NCI-H2081 treated with DMSO at 0.1 percent for 48 hours (cell line): Measurements from ENCODE around the gene ABHD10.
A peak's percentile ranks its signal among the peaks of the same experiment; 100 is the strongest.
"Not testable (repeated sequence)": the region's sequence is repeated elsewhere in the genome, so short reads cannot be mapped to it uniquely, and the experiment has no call there.

Source experiments
- DNase-seq: peaks from one replicate; lab custom pipeline; 2025; lab: John Stamatoyannopoulos, UW

ABHD10 gene

DNA sequence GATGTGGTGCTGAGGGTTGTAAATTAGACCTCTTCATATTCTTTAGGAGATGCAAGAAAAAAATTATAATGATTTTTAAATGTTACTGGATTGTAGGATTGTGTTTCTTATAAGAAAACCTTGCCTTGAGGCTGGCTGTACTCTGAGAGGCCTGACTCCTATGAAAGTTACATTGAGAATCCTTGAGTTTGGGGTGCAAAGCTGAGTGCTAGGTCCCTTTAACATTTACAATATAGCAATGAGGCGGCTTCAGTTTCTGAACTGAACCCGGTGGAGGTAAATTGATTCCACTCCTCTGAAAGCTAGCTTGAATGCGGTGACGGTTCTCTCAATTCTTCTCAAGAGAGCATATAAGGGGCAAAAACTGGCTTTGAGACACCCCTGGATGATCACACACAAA is 55.6 kb downstream of the ABHD10 start, which contains the start of gene TMPRSS7:
TMPRSS7 (plus strand) TSS at position 301 of the 400 bp plus-strand sequence. CDS start 110 bp downstream, outside the sequence.
- DNase-seq, result no peak

DNA sequence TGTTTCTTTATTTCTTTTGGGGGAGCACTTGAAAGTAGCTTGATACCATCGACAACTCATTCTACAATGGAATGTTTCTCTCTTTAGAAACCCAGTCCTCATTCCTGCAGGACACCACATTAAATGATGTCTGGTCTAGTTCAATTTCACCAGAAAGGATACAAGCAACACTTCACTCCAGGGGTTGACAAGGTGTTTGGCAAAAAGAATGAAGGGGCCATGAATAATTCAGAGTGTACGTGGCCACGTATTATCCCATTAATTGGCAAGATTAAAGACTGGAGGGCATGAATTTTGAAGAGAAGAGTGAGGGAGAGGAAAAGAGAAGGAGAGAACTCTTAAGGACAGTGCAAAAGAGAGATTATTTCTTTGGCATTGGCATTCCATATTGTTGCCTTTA is 56.4 kb downstream of the ABHD10 start:
- DNase-seq, result no peak

DNA sequence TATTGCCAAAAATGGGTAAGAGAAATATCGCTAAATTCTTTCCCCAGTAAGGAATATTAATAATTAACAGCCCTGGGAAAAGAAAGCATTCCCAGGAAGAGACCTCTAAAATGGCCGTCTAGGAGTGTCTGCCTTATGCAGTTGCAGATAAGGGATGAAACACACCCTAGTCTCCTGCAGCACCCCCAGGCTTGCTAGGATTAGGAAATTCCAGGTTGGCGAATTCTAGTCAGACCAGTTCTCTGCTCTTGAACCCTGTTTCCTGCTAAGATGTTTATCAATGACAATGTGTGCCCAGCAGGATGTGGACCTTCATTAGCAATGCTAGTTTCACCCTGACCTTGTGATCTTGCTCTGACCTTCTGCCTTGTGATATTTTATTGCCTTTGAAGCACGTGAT is 58.4 kb downstream of the ABHD10 start:
- DNase-seq, result not testable (repeated sequence)

DNA sequence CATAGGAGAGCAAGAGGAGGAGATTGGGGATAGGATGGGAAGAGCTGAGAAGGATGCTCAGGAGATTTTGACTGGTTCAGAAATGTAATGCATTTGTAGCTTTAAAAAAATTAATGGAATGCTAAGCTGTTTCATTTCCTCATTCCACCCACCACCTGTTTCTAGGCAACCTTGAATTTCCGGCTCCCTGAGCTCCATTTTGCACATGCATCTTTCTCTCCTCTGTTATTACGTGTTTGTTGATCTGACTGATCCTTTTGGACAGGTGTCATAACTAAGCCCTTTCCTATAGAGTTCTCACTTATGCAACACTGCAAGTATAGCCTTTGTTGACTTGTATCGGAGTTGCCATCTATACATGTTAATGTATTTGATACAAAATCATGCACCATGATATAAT is 60.0 kb downstream of the ABHD10 start:
- no peak for DNase-seq

DNA sequence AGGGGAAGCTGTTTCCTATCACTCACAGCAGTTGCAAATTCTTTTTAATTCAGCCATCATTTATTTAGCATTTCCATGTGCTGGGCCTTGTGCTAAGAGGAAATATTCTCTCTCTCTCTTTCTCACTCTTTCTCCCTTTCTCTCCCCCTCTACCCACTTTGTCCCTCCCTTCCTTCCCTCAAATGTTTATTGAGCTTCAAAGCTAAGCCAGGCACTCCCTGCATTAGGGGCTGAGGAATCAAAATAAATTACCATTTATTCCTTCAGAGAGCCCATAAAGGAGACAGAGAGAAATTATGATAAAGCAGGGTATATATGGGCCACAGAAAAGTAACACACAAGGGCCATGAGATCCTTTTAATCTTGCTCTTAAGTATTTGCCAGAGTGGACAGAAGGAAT is 62.5 kb downstream of the ABHD10 start:
- no peak for DNase-seq

DNA sequence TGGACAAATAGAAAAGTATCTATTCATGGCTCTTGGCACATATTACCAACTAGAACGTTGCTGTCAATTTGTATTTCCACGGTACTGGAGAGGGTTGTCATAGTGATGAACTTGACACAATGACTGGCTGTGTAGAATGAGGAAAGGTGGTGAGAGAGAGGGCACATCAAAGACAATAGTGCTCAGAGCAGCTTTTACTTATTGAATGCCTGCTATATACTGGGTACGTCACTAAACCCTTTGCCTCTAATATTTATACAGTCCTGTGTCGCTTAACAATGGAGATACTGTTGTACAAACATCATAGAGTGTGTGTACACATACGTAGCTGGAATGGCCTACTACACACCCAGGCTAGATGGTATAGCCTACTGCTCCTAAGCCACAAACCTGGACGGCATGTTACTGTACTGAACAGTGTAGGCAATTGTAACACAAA is 64.0 kb downstream of the ABHD10 start:
- DNase-seq, result peak; percentile 99
